GM18519 (cell line): Measurements from ENCODE around the gene IRF1.
A peak's percentile ranks its signal among the peaks of the same experiment; 100 is the strongest.
"Not testable (repeated sequence)": the region's sequence is repeated elsewhere in the genome, so short reads cannot be mapped to it uniquely, and the experiment has no call there.

Experiments used
- ATAC-seq: cut with Tn5 transposase; IDR thresholded peaks from one replicate; pipeline ENCODE4 v1.9.1; 2021; ENCODE audit warnings: mild to moderate bottlenecking, moderate library complexity; ENCODE audit not compliant: unreplicated experiment, low FRiP score

Gene IRF1, protein sequence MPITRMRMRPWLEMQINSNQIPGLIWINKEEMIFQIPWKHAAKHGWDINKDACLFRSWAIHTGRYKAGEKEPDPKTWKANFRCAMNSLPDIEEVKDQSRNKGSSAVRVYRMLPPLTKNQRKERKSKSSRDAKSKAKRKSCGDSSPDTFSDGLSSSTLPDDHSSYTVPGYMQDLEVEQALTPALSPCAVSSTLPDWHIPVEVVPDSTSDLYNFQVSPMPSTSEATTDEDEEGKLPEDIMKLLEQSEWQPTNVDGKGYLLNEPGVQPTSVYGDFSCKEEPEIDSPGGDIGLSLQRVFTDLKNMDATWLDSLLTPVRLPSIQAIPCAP

DNA sequence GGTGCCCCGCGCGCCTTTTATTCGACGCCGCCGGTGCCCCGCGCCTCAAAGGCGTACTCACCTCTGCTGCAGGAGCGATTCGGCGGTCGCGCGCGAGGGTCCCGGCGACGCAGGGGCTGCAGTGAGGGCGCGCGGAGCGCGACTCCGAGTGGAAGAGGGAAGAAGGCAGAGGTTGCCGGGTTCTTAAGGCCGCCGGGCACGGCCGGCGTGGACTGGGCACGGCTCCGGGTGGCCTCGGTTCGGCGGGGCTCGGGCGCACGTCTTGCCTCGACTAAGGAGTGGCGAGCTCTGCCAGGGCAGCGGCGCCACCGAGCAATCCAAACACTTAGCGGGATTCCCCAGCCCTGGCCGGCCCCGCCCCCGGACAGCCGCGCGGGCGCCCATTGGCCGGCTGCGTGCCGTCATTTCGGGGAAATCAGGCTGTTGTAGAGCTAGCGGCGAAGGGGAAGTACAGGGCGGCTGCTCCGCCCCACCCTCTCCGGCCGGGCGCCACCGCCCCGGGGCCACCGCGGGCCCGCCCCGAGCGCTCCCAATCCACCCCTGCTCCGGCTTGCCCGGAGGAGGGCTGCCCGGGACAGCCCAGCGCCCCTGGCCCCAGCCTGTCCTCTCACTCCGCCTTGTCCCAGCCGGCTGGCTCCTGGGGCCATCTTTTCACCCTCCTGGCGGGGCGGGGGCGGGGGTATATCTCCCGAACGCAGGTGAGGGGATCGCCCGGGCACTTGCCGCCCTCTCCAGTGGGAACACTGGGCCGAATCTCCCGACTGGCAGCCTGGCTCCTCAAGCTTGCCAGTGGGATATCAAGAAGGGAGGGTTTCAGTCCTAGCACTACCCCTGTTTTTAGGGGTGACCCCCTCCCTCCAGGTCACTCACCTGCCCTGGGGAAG, at the start of gene IRF1:
Gene IRF1, minus strand, starts transcription at position 290 of the 884 bp plus-strand sequence. CDS start 1,295 bp downstream, outside the sequence.
- ATAC-seq = peak; percentile 85

DNA sequence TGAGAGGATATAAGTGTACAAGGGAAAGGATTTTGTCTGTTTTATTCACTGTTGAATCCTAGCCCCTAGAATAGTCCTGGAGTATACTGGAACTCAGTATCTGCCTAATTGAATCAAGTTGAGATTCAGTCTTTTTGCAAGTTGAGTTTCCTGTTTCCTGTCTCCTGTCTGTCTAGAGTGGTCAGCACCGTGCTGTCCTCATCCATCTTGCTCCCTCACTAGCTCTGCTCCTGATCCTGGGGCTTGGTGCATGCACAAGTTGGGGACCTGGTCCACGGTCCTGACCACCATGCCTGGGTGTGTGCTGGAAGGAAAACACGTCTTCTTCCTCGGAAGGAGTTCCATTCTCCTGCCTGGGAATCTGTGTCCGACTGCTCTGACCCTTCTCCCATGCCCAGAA, 49.6 kb upstream of the IRF1 start:
- ATAC-seq = no peak

DNA sequence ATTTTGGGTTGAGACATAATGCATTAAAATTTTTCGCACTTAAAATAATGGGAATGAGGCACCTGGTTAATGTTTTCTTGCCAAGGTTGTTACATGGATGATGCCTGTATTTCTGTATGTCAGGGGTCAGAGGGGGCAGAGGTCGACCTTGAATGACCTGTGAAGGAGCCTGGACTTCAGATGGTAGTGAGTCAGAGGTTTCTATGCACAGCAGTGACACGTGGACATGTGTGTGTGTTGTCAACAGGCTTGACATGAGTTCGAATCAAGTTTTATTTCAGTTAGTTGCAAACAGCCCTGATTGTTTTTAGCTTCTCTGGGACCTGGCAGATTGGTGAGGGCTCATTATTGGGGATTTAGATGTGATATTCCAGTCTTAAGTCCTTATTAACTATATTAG, 49.1 kb upstream of the IRF1 start:
- ATAC-seq = no peak

DNA sequence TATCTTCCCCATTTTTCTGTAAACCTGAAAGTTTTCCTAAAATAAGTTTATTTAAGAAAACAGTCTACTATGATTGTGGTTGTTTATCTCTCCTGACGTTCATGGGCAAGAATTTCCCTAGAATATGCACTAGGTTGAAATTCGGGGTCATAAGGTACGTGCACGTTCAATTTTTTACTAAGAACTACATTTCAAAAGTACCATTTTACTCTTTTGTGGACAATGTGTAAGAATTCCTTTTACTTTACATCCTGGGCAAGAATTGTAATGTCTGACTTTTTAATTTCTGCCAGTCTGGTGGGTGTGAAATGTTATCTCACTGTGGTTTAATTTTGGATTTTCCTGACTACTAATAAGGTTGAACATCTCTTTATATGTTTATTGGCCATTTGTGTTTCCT, 40.4 kb upstream of the IRF1 start:
- no peak for ATAC-seq

DNA sequence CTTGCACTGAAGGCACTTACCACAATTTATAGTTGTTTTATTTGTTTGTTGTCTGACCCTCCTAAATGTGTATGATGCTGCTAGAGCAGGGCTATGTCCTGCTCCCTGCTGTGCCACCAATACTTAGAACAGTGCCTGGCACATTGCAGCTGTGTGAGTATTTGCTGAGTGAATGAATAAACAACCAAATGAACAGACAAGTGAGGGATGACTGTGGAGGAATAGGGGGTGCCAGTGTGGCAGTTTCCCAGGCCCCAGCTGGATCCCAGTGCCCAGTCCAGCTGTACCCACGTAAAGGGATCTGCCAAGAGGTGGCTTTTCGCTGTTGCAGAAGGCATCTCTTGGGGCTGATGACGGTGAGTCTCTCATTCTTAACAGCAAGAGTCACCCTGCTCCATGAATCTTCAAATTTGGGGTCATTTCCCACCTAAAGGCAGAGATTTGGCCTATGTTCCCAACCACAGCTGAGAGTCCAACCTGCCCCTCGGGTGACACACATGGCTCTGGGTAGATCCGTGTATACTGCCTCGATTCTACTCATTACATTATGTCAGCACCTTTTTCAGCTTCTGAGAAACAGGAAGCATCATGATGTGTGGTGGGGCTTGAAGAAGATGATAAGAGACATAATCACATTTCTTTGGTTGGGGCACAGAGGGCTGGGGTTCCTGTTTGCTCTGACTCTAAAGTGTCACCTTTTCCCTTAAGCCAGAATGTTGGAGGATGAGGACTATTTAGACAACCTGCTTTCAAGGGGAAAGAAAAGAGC, 38.5 kb upstream of the IRF1 start:
- ATAC-seq = no peak

DNA sequence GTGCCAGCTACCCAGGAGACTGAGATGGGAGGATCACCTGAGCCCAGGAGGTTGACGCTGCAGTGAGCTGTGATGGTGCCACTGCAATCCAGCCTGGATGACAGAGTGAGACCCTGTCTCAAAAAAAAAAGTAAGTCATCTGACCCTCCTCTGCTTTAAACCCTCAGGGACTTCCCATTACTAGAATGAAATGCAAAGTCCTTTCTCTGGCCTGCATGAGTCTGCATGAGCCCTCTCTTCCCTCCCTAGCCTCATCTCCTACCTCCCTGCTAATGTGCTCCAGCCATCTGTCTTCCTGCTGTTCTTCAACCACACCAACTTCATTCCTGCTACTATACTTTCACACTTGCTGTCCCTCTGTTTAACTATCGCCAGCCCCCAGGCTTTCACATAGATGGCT, 37.4 kb upstream of the IRF1 start:
- no peak for ATAC-seq

DNA sequence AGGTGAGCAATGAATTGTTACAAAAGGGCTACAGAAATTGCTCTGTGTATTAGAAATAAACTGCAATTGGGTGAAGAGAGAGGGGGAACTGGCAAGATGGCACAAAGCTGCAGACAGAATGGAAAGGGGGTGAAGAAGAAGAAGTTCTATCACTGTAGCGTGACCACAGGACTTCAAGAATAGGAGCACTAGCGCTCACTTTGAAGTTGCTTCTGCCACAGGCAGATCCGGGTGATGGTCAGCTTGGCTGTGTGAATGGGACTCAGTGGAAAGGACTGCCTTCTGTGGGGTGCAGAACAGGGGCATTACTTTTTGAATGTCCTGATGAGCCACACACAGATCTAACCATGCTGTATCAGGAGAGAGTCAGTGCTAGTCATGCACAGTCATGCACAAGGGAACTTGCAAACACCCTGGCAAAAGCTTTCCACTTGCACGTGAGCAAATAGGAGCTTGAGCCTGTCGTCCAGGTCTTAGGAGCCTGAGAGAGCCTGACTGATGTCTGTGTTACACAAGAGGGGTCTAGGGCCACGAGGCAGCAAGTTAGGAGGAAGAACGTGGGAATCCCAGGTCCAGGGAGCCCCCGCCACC, 36.5 kb upstream of the IRF1 start:
- no peak for ATAC-seq

DNA sequence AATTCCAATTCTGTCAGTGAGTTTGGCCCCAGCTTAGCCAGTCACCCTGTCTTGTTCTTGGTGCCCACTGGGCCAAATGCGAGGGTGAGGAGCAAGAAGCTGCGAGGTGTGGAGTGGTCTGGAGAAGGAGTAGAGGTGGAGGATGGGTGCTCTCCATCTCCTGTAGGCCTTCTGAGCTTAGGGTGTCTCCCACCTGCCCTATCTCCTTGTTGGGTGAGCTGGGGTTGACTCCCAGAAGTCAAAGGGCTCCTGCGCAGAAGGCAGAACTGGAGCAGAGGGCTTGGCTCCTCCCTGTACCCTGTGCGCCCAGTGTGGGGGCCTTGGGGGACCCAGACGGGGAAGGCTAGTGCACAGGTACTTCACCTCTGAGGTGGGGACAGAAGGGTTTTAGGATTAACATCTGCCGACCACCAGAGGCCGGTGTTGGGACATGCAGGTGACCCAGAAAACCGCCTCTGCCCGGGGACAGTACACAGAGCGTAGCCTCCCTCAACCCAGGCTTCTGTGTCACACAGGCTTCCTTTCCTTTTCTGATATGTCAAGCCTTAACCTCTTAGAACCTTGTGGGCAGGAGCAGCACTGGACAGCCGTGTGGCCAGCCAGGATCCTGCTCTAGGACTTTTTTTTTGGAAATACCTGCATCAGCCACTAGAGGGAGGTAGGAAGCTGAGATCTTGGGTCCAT, 35.9 kb upstream of the IRF1 start:
- no peak for ATAC-seq

DNA sequence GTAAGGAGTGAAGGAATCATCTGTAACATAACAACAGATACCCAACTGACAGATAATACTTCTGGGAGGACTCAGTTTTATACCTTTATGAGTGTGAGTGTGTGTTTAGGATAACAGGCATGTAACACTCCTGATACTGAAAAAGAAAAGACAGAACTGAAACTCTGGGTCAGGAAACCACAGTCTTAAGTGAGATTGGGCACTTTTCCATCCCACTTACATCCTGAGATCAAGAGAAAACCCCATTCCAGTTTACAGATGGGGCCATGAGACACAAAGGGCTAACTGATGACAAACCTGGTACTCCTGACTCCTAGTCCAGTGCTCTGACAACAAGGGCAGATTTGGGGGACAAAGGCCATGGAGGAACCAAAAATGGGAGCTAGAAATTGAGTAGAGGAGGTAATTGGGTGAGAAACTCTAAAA, 34.7 kb upstream of the IRF1 start:
- ATAC-seq = peak; percentile 70

DNA sequence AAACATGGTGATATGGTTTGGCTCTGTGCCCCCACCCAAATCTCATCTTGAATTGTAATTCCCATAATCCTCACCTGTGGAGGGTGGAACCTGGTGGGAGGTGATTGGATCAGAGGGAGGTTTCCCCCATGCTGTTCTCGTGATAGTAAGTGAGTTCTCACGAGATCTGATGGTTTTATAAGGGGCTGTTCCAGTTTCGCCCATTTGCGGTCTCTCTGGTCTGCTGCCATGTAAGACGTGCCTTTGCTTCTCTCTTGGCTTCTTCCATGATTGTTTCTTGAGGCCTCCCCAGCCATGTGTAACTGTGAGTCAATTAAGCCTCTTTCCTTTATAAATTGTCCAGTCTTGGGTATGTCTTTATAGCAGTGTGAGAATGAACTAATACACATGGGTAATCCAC, 34.3 kb upstream of the IRF1 start:
- ATAC-seq = not testable (repeated sequence)

DNA sequence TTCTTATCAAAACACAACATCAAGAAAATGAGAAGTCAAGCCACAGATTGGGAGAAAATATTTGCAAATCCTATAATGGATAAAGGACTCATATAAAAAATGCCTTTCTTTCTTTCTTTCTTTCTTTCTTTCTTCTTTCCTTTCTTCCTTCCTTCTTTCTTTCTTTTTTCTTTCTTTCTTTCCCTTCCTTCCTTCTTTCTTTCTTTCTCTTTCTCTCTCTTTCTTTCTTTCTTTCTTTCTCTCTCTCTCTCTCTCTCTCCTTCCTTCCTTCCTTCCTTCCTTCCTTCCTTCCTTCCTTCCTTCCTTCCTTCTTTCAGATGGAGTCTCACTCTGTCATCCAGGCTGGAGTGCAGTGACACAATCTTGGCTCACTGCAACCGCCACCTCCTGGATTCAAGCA, 31.5 kb upstream of the IRF1 start:
- not testable (repeated sequence) for ATAC-seq

DNA sequence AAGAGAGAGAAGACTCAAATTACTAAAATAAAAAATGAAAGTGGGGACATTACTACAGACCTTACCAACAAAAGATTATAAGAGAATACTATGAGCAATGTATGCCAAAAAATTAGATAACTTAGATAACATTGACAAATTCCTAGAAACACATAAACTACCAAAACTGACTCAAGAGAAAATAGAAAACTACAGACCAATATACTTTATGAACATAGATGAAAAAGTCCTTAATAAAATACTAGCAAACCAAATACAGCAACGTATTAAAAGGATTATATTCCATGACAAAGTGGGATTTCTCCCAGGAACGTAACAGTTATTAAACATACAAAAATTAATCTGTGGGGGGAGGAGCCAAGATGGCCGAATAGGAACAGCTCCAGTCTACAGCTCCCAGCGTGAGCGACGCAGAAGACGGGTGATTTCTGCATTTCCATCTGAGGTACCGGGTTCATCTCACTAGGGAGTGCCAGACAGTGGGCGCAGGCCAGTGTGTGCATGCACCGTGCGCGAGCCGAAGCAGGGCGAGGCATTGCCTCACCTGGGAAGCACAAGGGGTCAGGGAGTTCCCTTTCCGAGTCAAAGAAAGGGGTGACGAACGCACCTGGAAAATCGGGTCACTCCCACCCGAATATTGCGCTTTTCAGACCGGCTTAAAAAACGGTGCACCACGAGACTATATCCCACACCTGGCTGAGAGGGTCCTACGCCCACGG, 23.2 kb upstream of the IRF1 start:
- not testable (repeated sequence) for ATAC-seq

DNA sequence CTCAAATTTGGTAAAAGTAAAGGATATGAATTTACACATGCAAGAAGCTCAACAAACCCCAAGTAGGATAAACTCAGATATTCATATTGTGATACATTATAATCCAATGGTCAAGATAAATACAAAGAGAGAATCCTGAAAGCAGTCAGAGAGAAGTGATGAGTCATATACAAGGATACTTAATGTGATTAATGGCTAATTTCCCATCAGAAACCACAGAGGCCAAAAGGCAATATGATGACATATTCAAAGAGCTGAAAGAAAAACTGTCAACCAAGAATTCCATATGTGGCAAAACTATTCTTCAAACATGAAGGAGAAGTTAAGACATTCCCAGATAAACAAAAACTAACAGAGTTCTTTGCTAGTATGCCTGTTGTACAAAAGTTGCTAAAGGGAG, 19.5 kb upstream of the IRF1 start:
- ATAC-seq = no peak

DNA sequence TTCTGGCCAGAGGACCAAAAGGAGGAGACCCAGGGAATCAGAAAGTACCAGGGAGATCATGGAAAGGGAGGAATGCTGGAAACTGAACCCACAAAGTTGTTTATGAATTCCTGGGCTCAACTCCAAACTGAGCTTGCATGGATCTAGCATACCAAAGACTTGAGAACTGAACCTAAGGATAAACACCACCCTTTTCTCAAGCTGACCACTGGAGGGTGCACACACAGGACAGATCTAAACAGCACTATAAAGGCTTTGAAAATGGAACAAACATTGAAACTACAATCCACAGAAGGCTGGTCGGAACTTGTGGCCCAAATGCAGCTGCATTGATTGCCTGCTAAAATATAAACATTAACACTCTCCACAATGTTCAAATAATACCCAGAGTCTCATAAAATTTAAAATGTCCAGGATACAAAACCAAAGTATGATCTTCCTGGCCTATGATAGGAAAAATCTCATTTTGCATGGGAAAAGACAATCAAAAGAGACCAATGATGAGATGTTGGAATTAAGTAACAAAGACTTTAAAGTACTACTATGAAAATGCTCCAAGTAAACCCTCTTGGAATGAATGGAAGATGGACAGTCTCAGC, 15.6 kb upstream of the IRF1 start:
- ATAC-seq = no peak

DNA sequence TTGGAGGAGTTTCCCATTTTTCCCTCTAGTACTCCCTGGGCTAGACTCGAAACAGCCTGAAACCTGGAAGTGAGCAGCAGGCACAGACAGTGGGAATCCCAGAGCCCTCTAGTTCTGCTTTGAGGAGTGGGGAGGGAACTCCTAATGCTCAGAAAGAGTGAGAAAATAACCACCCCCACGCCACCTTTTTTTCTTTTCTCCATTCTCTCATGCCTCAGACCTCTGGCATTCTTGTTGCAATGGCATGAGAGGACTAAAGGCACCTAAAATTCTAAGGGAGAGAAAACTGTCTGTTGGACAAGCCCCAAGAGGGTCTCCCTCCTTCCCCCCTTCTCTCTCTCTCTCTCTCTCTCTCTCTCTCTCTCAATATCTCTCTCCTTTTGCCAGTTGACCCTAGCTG, 15.1 kb upstream of the IRF1 start:
- ATAC-seq = no peak

DNA sequence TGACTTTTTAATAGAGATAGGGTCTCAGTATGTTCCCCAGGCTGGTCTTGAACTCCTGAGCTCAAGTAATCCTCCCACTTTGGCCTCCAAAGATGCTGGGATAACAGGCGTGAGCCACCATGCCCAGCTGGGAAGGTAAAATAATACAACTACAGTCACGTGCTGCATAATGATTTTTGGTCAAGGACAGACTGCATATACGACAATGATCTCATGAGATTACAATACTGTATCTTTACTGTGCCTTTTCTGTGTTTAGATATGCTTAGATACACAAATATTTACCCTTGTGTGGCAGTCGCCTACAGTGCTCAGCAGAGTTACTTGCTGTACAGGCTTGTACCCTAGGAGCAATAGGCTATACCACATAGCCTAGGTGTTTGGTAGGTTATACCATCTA, 14.2 kb upstream of the IRF1 start:
- ATAC-seq = no peak

DNA sequence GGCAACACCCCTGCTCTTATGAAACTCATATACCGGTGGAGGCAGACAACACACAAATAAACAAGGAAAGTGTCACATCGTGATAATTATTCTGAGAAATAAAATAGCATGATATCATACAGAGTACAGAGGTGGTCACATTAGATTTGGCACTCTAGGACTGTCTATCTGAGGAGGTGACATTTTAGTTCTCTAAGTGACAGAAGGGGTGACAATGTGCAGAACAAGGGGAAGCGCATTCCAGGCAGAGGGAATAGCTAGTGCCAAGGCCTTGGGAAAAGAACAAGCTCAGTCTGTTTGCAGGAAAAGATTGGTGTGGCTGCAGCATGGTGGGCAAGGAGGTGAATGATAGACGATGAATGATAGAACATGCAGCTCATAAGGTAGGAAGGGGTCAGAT, 12.7 kb upstream of the IRF1 start:
- ATAC-seq = no peak

DNA sequence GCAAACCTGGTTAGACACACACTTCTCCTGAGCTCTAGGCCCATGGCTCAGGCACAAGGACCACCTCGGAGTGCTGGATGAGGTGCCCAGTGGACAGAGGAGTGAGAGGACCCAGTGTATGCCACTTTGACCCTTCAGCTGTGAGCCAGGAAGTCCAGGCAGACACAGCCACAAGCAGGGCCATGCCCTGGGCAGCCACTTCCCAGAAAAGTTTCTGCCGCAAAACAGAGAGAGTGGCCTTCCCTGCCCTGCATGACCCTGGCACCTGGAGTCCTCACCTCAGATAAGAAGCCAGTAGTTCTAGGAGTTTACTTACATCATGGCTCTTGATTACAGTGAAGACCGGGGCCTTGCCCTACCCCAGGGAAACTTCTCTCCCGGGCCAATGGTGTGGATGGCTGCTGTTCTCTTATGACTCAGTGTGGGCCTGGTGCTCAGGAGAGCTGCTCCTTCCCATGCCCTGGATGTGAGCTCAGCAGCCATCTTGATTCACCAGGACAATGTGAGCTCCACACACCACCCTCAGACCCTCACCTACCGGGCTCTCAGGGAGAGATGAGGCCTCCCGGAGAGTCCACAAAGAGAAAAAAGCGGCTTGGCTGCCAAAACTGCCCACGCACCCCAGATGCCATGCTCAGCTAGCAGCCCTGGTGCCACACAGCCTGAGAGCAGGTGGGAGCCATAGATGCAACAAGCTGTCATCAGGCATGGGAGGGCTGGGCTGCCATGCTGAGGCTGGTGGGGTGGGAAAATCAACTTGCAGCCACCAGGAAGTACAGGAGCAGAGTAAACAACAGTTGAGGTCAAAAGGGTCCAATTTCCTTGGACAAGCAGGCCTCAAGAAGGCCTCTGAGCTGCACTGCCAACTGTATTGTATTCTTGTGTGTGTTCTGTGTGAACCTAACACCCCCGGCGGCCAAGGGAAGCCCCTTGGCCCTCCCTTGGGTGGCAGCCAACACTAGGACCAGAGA, 11.7 kb upstream of the IRF1 start:
- ATAC-seq = no peak
